Stimulated activated CD4-positive, alpha-beta T cell treated with anti-CD3 and anti-CD28 coated beads, TNF-alpha, amount 100 ng/mL, for 48 hours (primary cell): ENCODE data around the gene PPP6R1.

Experiments
- DNase-seq, 3 donors: peaks; one replicate each; pipeline ENCODE4 v3.0.0-alpha.2; 2020; ENCODE audit warnings: low read depth in 3 of 3

The PPP6R1 gene

GRCh38 chr19:55279770-55280643, 21.2 kb upstream of the PPP6R1 start, which contains the start of gene HSPBP1:
TSS of gene HSPBP1 (minus strand) at chr19:55280110. CDS start at chr19:55279608, 502 bp downstream.
- peak; percentile 92 to 96 (median 95) for DNase-seq

GRCh38 chr19:55279340-55279739, 20.5 kb upstream of the PPP6R1 start:
- no peak for DNase-seq

GRCh38 chr19:55278391-55279135, 19.7 kb upstream of the PPP6R1 start:
- no peak for DNase-seq

- DNase-seq: no peak
These were observed 18.7 kb upstream of the PPP6R1 start for GRCh38 chr19:55277494-55277893.

- DNase-seq: no peak
These were observed 18.1 kb upstream of the PPP6R1 start for GRCh38 chr19:55276720-55277430.

- no peak for DNase-seq
These were observed 17.3 kb upstream of the PPP6R1 start for GRCh38 chr19:55275851-55276719.

- no peak for DNase-seq
These were observed 15.3 kb upstream of the PPP6R1 start for GRCh38 chr19:55273978-55274707.

- DNase-seq: no peak
These were observed 13.3 kb upstream of the PPP6R1 start for GRCh38 chr19:55272142-55272541.

GRCh38 chr19:55270172-55270942, 11.5 kb upstream of the PPP6R1 start:
- no peak for DNase-seq

- no peak for DNase-seq
These were observed 10.5 kb upstream of the PPP6R1 start for GRCh38 chr19:55269299-55269698.

GRCh38 chr19:55266840-55267239, 8.0 kb upstream of the PPP6R1 start:
- DNase-seq: no peak

GRCh38 chr19:55266404-55266803, 7.6 kb upstream of the PPP6R1 start:
- DNase-seq: no peak

- no peak for DNase-seq
These were observed 7.0 kb upstream of the PPP6R1 start for GRCh38 chr19:55265723-55266386.

- DNase-seq: no peak
These were observed 6.4 kb upstream of the PPP6R1 start for GRCh38 chr19:55265173-55265572.

GRCh38 chr19:55264531-55264930, 5.7 kb upstream of the PPP6R1 start:
- no peak for DNase-seq

GRCh38 chr19:55262359-55262758, 3.5 kb upstream of the PPP6R1 start:
- no peak for DNase-seq

- DNase-seq: no peak
These were observed 2.9 kb upstream of the PPP6R1 start for GRCh38 chr19:55261671-55262126.

GRCh38 chr19:55259540-55260210, 858 bp upstream of the PPP6R1 start:
- no peak for DNase-seq

- DNase-seq: no peak
These were observed 365 bp downstream of the PPP6R1 start for GRCh38 chr19:55258476-55258827.
